GM18861 (cell line): Measurements from ENCODE around the gene MAPK8IP1.

Experiments
- ATAC-seq: cut with Tn5 transposase; IDR thresholded peaks from one replicate; pipeline ENCODE4 v1.9.1; 2021; ENCODE audit not compliant: unreplicated experiment

Gene MAPK8IP1

GRCh38 chr11:45906965-45907611 is 21.6 kb downstream of the MAPK8IP1 start, which contains the start of gene FREY1:
Gene FREY1 (minus strand): TSS chr11:45907271. CDS start chr11:45907245, 26 bp downstream.
- ATAC-seq: no peak

- ATAC-seq: no peak
These were observed 22.5 kb downstream of the MAPK8IP1 start for GRCh38 chr11:45907911-45908370.

- ATAC-seq: no peak
These were observed 24.4 kb downstream of the MAPK8IP1 start for GRCh38 chr11:45909594-45910475.

GRCh38 chr11:45910623-45911022 is 25.2 kb downstream of the MAPK8IP1 start:
- ATAC-seq: no peak

- no peak for ATAC-seq
These were observed 28.1 kb downstream of the MAPK8IP1 start for GRCh38 chr11:45913514-45913913.

GRCh38 chr11:45913942-45914635 is 28.6 kb downstream of the MAPK8IP1 start:
- no peak for ATAC-seq

- no peak for ATAC-seq
These were observed 30.0 kb downstream of the MAPK8IP1 start for GRCh38 chr11:45915446-45915845.

GRCh38 chr11:45917286-45917622 is 31.8 kb downstream of the MAPK8IP1 start:
- no peak for ATAC-seq

- peak; percentile 84 for ATAC-seq
These were observed 32.3 kb downstream of the MAPK8IP1 start, which contains the start of gene PEX16 for GRCh38 chr11:45917623-45918330. Gene PEX16 (minus strand): TSS chr11:45917877. CDS start chr11:45917811, 66 bp downstream.

GRCh38 chr11:45918331-45918941 is 33.0 kb downstream of the MAPK8IP1 start:
- ATAC-seq: no peak

GRCh38 chr11:45918962-45919675 is 33.7 kb downstream of the MAPK8IP1 start:
- no peak for ATAC-seq

GRCh38 chr11:45919806-45920530 is 34.5 kb downstream of the MAPK8IP1 start:
- ATAC-seq: no peak

- no peak for ATAC-seq
These were observed 35.4 kb downstream of the MAPK8IP1 start for GRCh38 chr11:45920531-45921477.

GRCh38 chr11:45921561-45922424 is 36.3 kb downstream of the MAPK8IP1 start:
- no peak for ATAC-seq

GRCh38 chr11:45922425-45923082 is 37.1 kb downstream of the MAPK8IP1 start, which contains the start of gene LARGE2:
Gene LARGE2 (plus strand): TSS chr11:45922656. CDS start chr11:45922883, 227 bp downstream.
- no peak for ATAC-seq
